Mesendoderm (in vitro differentiated cells): Measurements from ENCODE around the gene MMP23B.

Source experiments
- DNase-seq: peaks from one replicate; pipeline ENCODE4 v3.0.0; 2013
- H2AK5ac ChIP-seq: 2 replicates; pipeline ENCODE4 v1.6.1; 2013; ENCODE audit warnings: low read length, inconsistent platforms
- H2BK120ac ChIP-seq: 2 replicates; pipeline ENCODE4 v1.6.1; 2013; ENCODE audit warnings: low read depth, mild to moderate bottlenecking, low read length, moderate library complexity, mixed read lengths
- H2BK15ac ChIP-seq: replicated peaks from 2 replicates; pipeline ENCODE4 v1.6.1; 2013; ENCODE audit warnings: low read depth, mild to moderate bottlenecking, moderate library complexity
- H2BK5ac ChIP-seq: 2 replicates; pipeline ENCODE4 v1.6.1; 2013; ENCODE audit warnings: low read length, inconsistent platforms
- H3K18ac ChIP-seq: 2 replicates; pipeline ENCODE4 v1.6.1; 2013; ENCODE audit warnings: mild to moderate bottlenecking, low read length, mixed read lengths
- H3K23ac ChIP-seq: one replicate; pipeline ENCODE4 v1.6.1; 2013; ENCODE audit warnings: low read length
- H3K27ac ChIP-seq: 2 replicates; pipeline ENCODE4 v1.5.1; 2013; ENCODE audit warnings: low read depth, mild to moderate bottlenecking, inconsistent platforms, low read length, moderate library complexity
- H3K27me3 ChIP-seq: 2 replicates; pipeline ENCODE4 v1.6.1; 2013; ENCODE audit warnings: low read length, control low read depth, mild to moderate bottlenecking, inconsistent platforms; ENCODE audit not compliant: insufficient read depth, poor library complexity
- H3K36me3 ChIP-seq: 2 replicates; pipeline ENCODE4 v1.6.1; 2013; ENCODE audit warnings: low read length, inconsistent platforms; ENCODE audit not compliant: control insufficient read depth, insufficient read depth
- H3K4ac ChIP-seq: one replicate; pipeline ENCODE4 v1.6.1; 2013; ENCODE audit warnings: low read depth, mild to moderate bottlenecking, low read length, moderate library complexity
- H3K4me1 ChIP-seq: 2 replicates; pipeline ENCODE4 v1.6.1; 2013; ENCODE audit warnings: low read depth, low read length, inconsistent platforms; ENCODE audit not compliant: control insufficient read depth
- H3K4me2 ChIP-seq: 2 replicates; pipeline ENCODE4 v1.6.1; 2013; ENCODE audit warnings: low read length
- H3K4me3 ChIP-seq: 2 replicates; pipeline ENCODE4 v1.5.1; 2013; ENCODE audit warnings: mild to moderate bottlenecking, low read length
- H3K56ac ChIP-seq: one replicate; pipeline ENCODE4 v1.6.1; 2013; ENCODE audit warnings: low read length
- H3K79me1 ChIP-seq: 2 replicates; pipeline ENCODE4 v1.6.1; 2013; ENCODE audit warnings: low read length, inconsistent platforms
- H3K79me2 ChIP-seq: 2 replicates; pipeline ENCODE4 v1.6.1; 2013; ENCODE audit warnings: mild to moderate bottlenecking, low read length; ENCODE audit not compliant: control insufficient read depth, insufficient read depth
- H3K9ac ChIP-seq: 2 replicates; pipeline ENCODE4 v1.6.1; 2013; ENCODE audit warnings: low read length, inconsistent platforms
- H4K5ac ChIP-seq: one replicate; pipeline ENCODE4 v1.6.1; 2013; ENCODE audit warnings: low read length
- H4K8ac ChIP-seq: one replicate; pipeline ENCODE4 v1.6.1; 2013; ENCODE audit warnings: low read depth, mild to moderate bottlenecking, control low read depth, low read length, moderate library complexity
- WGBS: extraction: QIAGEN DNeasy Blood & Tissue Kit; methylation state at CpG from one replicate; pipeline ENCODE4 v1.1.7; 2013; ENCODE audit warnings: low lambda C conversion rate, missing lambda C conversion rate; ENCODE audit not compliant: insufficient coverage; ENCODE audit errors: extremely low coverage; 5-methylcytosine and 5-hydroxymethylcytosine counted together

MMP23B gene

DNA sequence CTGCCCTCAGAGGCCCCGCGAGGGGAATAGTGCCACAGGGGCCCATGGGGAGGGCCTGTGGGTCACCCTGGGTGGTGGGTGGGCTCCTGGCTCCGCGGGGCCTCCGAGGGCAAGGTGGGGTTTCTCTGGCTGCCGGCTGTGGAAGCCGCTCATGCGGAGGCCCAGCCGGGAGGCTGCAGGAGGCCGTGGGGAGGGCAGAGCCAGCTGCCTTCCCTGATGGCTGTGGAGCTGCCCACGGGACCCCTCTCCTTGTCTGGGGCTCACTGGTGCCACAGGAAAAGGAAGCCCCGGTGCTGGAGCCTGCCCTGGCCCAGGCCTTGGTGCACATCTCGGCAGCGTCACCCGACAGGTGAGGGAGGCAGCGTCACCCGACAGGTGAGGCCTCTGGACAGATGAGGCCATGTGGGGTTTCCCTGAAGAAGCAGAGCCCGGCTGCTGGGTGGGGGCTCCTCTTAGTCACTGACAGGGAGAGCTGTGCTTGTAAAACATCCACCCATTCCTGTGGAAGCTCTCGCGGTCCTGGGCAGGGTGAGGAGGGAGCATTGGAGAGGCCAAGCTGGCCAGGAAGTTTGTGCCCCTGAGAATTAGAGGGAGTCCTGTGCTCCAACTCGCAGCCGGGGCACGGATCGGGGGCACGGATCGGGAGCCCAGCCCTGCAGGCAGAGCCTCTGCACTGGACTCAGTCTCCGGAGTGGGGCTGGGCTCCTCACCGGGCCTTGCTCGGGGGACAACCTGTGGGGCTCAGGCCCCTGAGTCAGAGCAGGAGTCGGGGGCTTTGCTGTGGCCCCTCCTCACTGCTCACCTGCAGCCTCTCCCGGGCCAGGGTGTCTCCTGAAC is 10.6 kb upstream of the MMP23B start:
- H3K56ac ChIP-seq: no peak overlapping the region
- H3K27me3 ChIP-seq: no peaks in the 10 kb centered on the region
- no peak overlapping the region for H2BK120ac ChIP-seq
- H3K79me2 ChIP-seq: no peaks in the 10 kb centered on the region
- no peaks in the 10 kb centered on the region for H3K79me1 ChIP-seq
- H4K8ac ChIP-seq: no peak overlapping the region
- H3K27ac ChIP-seq: no peak overlapping the region
- H3K18ac ChIP-seq: no peak overlapping the region
- no peak overlapping the region for H2AK5ac ChIP-seq
- H4K5ac ChIP-seq: no peak overlapping the region
- H2BK5ac ChIP-seq: no peak overlapping the region
- no peaks in the 10 kb centered on the region for H3K4me1 ChIP-seq
- no peak for DNase-seq
- no peaks in the 10 kb centered on the region for H3K36me3 ChIP-seq
- H3K4me3 ChIP-seq: no peak overlapping the region
- no peak overlapping the region for H3K23ac ChIP-seq
- no peak overlapping the region for H2BK15ac ChIP-seq
- no CpG with 5 or more reads among the region's 31 CpGs for WGBS
- H3K4me2 ChIP-seq: no peak overlapping the region
- H3K9ac ChIP-seq: no peak overlapping the region
- H3K4ac ChIP-seq: no peak overlapping the region

GRCh38 chr1:1622010-1622787 is 9.8 kb upstream of the MMP23B start:
- Histone ChIP-seq H3K4me2 (no peak overlapping the region), H2BK15ac (no peak overlapping the region), H3K79me1 (no peaks in the 10 kb centered on the region), H3K23ac (no peak overlapping the region), H3K4me1 (no peaks in the 10 kb centered on the region), H4K5ac (no peak overlapping the region), H3K4me3 (no peak overlapping the region), H4K8ac (no peak overlapping the region), H2BK120ac (no peak overlapping the region), H3K27me3 (no peaks in the 10 kb centered on the region), H3K27ac (no peak overlapping the region), H2BK5ac (no peak overlapping the region), H3K79me2 (no peaks in the 10 kb centered on the region), H3K9ac (no peak overlapping the region), H3K4ac (no peak overlapping the region), H3K36me3 (no peaks in the 10 kb centered on the region), H3K56ac (no peak overlapping the region), H3K18ac (no peak overlapping the region), H2AK5ac (no peak overlapping the region)
- WGBS: no CpG with 5 or more reads among the region's 21 CpGs
- DNase-seq: no peak

DNA sequence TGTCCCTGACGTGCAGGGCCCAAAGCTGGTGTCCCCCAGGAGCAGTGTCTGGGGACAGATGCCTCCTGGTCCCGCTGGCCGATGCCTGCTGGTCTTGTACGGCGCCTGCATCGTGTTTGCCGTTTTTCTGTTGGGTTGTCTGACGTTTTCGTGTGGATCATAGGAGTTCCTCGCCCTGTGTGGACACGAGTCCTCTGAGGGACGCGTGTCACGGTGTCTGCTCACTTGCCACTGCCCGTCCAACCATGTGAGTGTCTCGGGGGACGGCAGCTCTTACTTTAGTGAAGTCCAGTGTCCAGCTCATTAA is 9.2 kb upstream of the MMP23B start:
- Histone ChIP-seq H3K23ac (no peak overlapping the region), H2BK15ac (no peak overlapping the region), H3K79me2 (no peaks in the 10 kb centered on the region), H3K4me3 (no peak overlapping the region), H3K4me1 (no peaks in the 10 kb centered on the region), H3K79me1 (no peaks in the 10 kb centered on the region), H2BK120ac (no peak overlapping the region), H3K36me3 (no peaks in the 10 kb centered on the region), H2AK5ac (no peak overlapping the region), H3K56ac (no peak overlapping the region), H3K4me2 (no peak overlapping the region), H3K9ac (no peak overlapping the region), H3K18ac (no peak overlapping the region), H4K5ac (no peak overlapping the region), H3K27me3 (no peaks in the 10 kb centered on the region), H3K27ac (no peak overlapping the region), H4K8ac (no peak overlapping the region), H3K4ac (no peak overlapping the region), H2BK5ac (no peak overlapping the region)
- no peak for DNase-seq
- no CpG with 5 or more reads among the region's 17 CpGs for WGBS

GRCh38 chr1:1623181-1623630 is 8.8 kb upstream of the MMP23B start:
- Histone ChIP-seq H3K9ac (no peak overlapping the region), H4K5ac (no peak overlapping the region), H3K79me2 (no peaks in the 10 kb centered on the region), H3K27me3 (no peaks in the 10 kb centered on the region), H3K4ac (no peak overlapping the region), H3K23ac (no peak overlapping the region), H3K36me3 (no peaks in the 10 kb centered on the region), H3K4me3 (no peak overlapping the region), H3K79me1 (no peaks in the 10 kb centered on the region), H3K56ac (no peak overlapping the region), H3K4me2 (no peak overlapping the region), H2BK15ac (no peak overlapping the region), H2BK120ac (no peak overlapping the region), H3K4me1 (no peaks in the 10 kb centered on the region), H3K27ac (no peak overlapping the region), H4K8ac (no peak overlapping the region), H3K18ac (no peak overlapping the region), H2AK5ac (no peak overlapping the region), H2BK5ac (no peak overlapping the region)
- WGBS: no CpG with 5 or more reads among the region's 33 CpGs
- no peak for DNase-seq

DNA sequence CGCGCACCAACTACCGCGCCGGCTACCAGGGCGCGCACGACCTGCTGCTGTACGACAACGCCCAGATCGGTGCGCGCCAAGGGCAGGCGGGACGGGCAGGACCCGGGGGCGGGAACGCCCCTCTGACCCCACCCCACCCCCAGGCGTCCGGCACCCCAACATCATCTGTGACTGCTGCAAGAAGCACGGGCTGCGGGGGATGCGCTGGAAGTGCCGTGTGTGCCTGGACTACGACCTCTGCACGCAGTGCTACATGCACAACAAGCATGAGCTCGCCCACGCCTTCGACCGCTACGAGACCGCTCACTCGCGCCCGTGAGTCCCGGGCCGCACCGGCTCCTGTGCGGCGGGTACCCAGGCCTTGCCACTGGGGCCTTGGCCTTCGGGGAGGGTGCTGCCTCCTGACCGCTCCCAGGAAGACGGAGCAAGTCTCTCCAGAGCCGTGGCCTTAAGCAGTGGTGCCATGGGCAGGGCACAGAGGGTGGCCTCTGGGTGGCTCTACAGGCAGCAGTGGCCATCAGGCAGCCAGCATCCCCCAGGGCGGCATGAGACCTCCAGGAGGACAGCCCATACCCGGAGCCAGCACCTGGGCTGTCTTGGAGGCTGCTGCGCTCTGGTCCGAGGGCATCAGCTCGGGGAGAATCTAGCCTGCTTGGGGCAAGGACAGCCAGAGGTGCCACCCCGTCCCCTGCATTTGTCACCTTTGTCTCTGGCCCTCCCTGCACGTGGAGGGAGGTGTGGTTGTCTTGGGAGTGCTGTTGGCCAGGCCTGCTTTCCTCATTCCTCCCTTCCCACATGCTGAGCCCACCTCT is 8.1 kb upstream of the MMP23B start:
- Histone ChIP-seq H4K8ac (no peak overlapping the region), H3K23ac (no peak overlapping the region), H2BK5ac (no peak overlapping the region), H2BK15ac (no peak overlapping the region), H3K4ac (no peak overlapping the region), H3K79me1 (no peaks in the 10 kb centered on the region), H4K5ac (no peak overlapping the region), H3K56ac (no peak overlapping the region), H2AK5ac (no peak overlapping the region), H3K27me3 (no peaks in the 10 kb centered on the region), H3K4me3 (no peak overlapping the region), H2BK120ac (no peak overlapping the region), H3K18ac (no peak overlapping the region), H3K36me3 (no peaks in the 10 kb centered on the region), H3K9ac (no peak overlapping the region), H3K4me1 (no peaks in the 10 kb centered on the region), H3K79me2 (no peaks in the 10 kb centered on the region), H3K27ac (no peak overlapping the region), H3K4me2 (no peak overlapping the region)
- WGBS: no CpG with 5 or more reads among the region's 51 CpGs
- DNase-seq: no peak
